IPS-18c (cell line): ENCODE measurements around the gene SEC23A.
"Not testable (repeated sequence)": the region's sequence is repeated elsewhere in the genome, so short reads cannot be mapped to it uniquely, and the experiment has no call there.

ENCODE experiments used
- H3K4me3 ChIP-seq: 2 replicates; pipeline ENCODE4 v1.7.0; 2013; ENCODE audit warnings: low read depth, mild to moderate bottlenecking, low read length, moderate library complexity; ENCODE audit not compliant: insufficient read depth
- H3K9me3 ChIP-seq: one replicate; pipeline ENCODE4 v1.6.1; 2013; ENCODE audit warnings: mild to moderate bottlenecking, low read length, moderate library complexity; ENCODE audit not compliant: control insufficient read depth, insufficient read depth

Gene SEC23A

DNA sequence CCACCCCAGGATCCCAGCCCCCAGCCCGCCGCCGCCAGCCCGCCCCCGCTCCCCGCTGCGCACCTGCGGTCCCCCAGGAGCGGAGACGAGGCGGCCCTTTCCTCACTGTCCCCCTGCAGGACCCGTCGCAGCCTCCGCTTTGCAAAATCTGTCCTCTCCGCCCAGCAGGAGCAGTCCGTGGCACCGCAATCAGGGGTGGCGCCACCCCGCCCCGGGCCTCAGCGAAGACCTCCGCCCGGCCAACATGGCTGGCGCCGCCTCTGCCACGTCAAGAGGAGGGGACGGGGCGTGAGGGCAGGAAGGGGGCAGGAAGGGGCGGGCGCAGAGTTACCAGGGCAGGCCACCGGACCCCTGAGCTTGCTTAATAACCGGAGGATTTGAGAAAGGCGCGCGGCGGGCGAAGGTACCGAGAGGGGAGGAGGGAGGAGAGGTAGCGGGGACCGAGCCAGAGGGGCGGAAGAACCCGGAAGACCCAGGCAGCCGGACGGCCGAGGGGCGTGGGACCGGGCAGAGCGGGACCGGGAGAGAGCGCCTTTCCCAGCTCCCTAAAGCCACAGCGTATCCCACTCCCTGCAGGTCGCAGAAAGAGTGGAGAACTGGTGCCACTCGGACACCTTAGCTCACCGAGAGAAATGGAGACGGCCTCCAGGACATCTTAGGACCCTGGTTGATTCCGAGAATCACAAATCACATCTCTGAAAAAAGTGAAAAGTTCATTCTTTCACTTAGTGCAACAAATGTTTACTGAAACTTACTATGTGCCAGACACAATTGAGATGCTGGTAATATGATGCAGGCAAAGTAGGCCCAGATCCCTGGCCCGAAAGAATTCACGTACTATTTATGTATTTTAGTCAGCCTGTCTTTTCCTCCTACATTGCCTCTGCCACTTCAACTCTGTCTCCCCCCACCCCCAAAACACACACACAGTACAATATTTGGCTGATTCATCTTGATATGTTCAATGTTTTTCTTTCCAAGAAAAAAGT is at the start of gene SEC23A:
Gene SEC23A, minus strand, starts transcription at position 267 of the 989 bp plus-strand sequence. CDS start 7,117 bp downstream, outside the sequence.
- Histone ChIP-seq H3K9me3 (no peaks in the 10 kb centered on the region), H3K4me3 (peak within 1 kb of the TSS; percentile 82)

DNA sequence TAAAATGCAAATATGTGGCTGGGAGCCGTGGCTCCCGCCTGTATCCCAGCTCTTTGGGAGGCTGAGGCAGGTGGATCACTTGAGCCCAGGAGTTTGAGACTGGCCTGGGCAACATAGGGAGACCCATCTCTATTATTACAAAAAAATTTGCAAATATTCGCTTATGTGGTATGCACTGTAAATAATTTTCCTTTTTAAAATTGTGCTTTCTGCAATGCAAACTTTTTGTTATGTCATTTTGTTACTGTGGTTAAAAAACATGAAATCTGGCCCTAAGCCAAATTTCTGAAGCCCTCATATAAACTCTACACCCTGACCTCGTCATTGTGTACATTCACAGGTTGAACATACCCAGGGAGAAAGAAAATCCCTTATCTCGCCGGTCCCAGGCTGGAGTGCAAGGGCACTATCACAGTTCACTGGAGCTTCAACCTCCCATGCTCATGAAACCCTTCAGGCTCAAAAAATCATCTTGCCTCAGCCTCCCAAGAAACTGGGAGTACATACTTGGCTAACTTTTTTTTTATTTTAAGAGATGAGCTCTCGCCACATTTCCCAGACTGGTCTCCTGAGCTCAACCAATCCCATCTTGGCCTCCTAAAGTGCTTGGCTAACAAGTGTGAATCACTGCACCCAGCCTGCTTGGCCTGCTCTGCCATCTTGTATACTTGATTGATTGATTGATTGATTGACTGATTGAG is 42.4 kb upstream of the SEC23A start:
- Histone ChIP-seq H3K4me3 (no peak overlapping the region), H3K9me3 (peaks cover 3% of the 10 kb centered on the region)

DNA sequence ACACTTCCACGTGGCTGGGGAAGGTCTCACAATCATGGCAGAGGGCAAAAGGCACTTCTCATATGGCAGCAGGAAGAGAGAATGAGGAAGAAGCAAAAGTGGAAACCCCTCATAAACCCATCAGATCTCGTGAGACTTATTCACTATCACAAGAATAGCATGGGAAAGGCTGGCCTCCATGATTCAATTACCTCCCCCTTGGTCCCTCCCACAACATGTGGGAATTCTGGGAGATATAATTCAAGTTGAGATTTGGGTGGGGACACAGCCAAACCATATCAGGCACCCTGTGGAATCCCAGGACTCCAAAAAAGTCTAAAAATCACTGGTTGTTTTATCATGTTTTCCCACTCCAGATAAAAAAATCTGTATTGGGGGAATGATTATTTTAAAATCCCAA is 40.2 kb upstream of the SEC23A start:
- H3K9me3 ChIP-seq, H3K4me3 ChIP-seq: not testable (repeated sequence)

DNA sequence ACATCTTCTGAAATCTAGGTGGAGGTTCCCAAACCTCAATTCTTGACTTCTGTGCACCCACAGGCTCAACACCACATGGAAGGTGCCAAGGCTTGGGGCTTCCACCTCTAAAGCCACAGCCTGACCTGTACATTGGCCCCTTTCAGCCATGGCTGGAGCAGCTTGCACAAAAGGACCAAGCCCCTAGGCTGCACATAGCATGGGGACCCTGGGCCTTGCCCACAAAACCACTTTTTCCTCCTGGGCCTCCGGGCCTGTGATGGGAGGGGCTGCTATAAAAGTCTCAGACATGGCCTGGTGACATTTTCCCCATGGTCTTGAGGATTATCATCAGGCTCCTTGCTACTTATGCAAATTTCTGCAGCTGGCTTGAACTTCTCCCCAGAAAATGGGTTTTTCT is 38.6 kb upstream of the SEC23A start:
- H3K9me3 ChIP-seq, H3K4me3 ChIP-seq: not testable (repeated sequence)

DNA sequence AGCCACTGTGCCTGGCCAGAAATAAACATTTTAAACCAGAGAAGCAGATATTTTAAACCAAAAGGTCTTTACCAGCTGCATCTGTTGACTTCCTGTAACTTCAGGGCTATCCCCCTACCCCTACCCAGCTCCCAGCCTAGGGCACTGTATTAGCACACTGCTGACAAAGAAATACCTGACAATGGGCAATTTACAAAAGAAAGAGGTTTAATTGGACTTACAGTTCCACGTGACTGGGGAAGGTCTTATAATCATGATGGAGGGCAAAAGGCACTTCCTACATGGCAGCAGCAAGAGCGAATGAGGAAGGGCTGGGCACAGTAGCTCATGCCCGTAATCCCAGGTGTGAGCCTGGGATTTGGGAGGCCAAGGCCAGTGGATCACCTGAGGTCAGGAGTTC is 37.1 kb upstream of the SEC23A start:
- peaks cover 3% of the 10 kb centered on the region for H3K9me3 ChIP-seq

DNA sequence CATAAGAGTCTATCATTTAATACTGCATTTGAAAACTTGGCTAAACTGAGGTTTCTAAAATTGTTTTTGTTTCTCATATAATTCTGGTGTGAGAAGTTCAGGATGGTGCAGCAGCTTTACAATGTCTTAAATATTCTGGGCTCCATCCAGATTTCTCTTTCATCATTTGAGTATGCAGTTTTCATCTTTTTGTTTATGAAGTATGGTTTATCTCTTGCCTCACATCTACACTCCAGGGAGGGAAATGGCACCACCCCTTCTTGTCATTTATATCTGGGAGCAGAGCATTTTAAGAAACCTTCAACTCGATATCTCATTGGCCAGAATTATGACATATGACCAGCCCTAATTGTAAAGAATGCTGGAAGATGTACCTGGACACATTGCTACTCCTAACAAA is 35.4 kb upstream of the SEC23A start:
- Histone ChIP-seq H3K4me3 (no peak overlapping the region), H3K9me3 (peaks cover 3% of the 10 kb centered on the region)

More for the DNA sequence above, 37.1 kb upstream of the SEC23A start:
- no peak overlapping the region for H3K4me3 ChIP-seq

DNA sequence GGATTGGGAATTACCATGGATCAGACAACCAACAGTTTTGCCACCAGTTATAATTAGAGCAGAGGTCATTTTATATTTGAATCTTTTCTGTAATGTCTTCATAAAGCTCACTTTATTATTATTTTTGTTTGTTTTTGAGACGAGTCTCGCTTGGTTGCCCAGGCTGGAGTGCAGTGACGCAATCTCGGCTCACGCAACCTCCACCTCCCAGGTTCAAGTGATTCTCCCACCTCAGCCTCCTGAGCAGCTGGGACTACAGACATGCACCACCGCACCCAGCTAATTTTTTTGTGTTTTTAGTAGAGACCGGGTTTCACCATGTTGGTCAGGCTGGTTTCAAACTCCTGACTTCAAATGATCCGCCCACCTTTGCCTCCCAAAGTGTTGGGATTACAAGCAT is 34.8 kb upstream of the SEC23A start:
- not testable (repeated sequence) for H3K4me3 ChIP-seq, H3K9me3 ChIP-seq

DNA sequence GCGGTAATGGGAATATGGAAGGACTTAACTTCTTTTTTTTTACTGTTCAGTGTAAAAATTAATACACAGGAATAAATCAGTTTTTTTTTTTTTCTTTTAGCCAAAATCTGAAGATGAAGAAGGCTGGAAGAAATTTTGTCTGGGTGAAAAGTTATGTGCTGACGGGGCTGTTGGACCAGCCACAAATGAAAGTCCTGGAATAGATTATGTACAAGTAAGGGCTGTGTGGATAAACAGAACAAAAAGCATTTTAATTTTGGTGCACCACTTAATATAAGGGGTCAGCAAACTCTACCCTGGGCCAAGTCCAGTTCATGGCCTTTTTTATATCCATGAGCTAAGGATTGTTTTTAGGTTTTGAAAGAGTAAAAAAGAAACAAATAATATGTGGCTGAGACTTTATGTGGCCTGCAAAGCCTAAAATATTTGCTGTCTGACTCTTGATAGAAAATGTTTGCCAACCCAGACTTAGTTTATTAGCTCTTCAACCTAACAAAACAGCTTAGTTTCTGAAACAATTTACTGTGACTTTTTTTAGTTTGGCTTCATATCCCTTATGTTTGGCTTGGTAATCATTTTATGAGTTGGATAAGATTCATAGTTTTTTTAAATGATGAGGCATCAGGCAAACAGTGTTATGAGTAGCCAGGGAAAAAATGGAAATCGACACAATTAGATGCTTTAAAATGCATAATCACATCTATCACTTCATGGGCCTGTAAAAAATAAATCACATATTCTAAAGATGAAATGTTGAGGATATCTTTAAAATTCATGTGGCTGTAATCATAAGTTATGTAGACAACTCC is 19.5 kb upstream of the SEC23A start:
- Histone ChIP-seq H3K9me3 (no peaks in the 10 kb centered on the region), H3K4me3 (no peak overlapping the region)

DNA sequence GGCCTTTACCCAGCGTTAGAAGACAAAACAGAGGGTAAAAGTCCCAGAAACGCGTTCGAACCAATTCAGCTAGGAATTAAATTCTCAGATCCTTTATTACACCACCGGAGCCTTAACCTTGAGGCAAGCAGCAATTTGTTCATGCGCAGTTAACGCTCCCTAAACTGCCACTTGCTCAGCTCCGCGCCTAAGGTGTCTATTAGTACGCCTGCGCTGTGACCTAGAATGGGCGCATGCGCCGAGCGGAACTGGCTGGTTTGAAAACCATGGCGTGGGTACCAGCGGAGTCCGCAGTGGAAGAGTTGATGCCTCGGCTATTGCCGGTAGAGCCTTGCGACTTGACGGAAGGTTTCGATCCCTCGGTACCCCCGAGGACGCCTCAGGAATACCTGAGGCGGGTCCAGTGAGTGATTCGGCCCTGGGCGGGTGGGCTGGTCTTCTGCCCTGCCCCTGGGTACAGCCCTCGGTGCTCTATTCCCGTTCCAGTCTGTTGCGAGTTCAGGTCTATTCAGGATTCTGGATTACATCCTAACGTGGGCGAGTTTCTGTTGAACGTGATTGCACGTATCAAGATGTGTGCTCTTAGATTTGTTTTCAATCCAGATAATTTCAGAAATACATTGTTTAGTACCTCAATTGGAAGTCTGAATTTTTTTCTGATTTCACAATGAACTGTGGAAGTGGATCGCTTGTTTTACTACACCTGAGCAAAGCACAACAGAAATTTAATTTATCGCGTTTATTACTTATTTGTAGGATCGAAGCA is 11.2 kb upstream of the SEC23A start, which contains the start of gene GEMIN2:
Gene GEMIN2, plus strand, starts transcription at position 251 of the 766 bp plus-strand sequence. Its CDS starts 16 bp downstream, at position 267.
- Histone ChIP-seq H3K4me3 (peak within 1 kb of the TSS; percentile 87), H3K9me3 (no peaks in the 10 kb centered on the region)

DNA sequence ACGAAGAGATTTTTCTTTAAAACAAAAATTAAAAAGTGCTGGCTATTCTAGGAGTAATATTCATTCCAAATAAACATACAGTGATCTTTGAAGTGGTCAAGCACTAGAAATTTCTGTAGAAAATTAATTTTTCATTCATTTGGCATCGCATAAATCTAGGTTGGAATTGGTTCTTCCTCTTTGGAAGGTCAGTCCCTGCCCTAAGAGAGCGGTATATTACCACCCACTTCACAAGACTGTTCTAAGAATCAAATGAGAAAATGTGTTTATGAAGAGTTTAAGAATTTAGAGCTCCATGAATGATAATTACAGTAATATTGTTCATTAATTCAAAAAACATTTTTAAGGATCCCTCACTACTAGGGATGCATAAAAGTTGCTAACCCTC is 10.6 kb upstream of the SEC23A start:
- Histone ChIP-seq H3K4me3 (peak overlapping the region; percentile 87), H3K9me3 (no peaks in the 10 kb centered on the region)

DNA sequence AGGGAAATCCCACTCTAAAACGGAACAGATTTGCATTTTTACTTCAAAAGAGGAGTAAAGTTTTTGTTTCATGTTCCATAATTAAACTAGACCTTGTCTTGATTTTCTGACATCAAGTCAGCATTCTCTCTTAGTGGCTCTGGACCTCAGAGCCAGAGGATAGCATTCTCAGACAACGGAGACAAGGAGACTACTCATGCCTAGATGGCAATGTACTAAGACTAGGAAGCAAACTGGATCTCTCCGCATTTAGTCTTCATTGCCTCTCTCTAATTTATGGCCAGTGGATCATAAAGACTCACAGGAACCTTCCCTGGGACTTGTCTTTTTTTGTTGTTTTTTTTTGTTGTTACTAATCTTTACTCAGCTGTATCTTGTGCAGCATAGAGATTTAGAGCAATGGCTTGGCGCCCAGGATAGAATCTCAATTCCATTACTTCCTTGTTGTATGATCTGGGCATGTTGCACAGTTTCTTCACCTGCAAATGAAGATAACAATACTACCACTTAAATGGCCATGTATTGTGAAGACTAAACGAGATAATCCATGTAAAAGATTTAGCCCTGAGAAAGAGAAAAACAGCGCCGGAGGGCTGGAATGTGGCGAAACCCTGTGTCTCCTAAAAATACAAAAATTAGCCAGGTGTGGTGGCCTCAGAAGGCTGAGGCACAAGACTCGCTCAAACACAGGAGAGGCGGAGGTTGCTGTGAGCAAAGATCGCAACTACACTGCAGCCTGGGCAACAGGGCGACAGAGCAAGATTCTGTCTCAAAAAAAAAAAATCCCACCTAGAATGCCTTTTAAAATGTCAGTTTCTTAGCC is 7.1 kb upstream of the SEC23A start:
- no peak overlapping the region for H3K4me3 ChIP-seq
- no peaks in the 10 kb centered on the region for H3K9me3 ChIP-seq

DNA sequence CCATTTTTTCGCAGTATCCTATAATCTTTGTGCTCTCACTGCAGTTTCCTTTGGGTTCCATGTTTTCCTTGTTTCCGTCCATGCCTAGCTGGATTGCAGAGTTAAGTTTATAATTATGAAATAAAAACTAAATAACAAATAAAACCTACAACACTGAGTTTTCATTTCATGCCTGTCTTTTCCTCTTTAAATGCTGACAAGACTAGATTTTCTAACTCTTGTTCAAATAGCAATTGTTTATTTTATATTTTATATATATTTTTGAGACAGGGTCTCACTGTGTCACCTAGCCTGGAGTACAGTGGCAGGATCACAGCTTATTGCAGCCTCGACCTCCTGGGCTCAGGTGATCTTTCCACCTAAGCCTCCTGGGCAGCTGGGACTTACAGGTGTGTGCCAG is 5.8 kb upstream of the SEC23A start:
- H3K4me3 ChIP-seq, result no peak overlapping the region

DNA sequence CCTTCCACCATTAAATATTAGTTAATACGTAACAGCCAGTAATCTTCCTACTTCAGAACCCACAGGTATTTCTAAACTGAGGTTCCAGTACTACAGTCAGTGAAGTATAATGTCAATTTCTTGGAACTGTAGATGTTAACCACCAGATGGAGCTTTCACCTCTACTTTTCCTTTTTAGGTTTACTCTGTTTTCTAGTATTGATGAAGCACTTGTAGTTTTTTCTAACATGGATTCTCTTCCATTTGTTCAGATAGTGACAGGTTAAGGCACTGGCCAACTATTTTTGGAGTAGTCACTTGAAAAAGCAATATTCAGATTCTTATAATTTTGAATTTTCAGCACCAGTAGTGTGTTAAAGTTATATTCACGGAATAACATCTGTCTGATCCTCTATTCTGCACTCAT is 4.6 kb upstream of the SEC23A start:
- H3K9me3 ChIP-seq, result no peaks in the 10 kb centered on the region
- H3K4me3 ChIP-seq, result no peak overlapping the region

More for the DNA sequence above, 5.8 kb upstream of the SEC23A start:
- H3K9me3 ChIP-seq, result no peaks in the 10 kb centered on the region

DNA sequence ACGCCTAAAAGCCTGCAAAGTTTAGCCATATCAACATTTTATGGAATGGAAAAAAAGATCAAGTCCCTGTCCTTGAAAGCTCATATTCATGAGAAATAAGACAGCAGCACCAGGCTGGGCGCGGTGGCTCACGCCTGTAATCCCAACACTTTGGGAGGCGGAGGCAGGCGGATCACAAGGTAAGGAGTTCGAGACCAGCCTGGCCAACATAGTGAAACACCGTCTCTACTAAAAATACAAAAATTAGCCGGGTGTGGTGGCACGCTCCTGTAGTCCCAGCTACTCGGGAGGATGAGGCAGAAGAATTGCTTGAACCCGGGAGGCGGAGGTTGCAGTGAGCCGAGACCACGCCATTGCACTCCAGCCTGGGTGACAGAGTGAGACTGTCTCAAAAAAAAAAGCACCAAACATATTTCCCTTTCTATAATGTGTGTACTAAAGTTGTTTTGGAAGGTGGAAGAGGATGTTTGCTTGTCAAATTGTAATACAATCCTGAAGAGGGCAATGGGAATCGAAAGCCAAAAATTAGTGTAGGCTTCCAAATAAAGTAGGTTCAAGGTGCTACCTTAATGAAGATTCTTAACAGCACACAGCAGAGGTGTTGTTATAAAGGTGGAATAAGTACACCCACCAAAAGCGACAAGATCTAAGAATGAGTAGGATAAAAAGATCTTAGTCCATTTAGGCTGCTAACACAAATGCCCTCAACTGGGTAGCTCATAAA is 1.2 kb upstream of the SEC23A start:
- H3K9me3 ChIP-seq, result not testable (repeated sequence)
- peak overlapping the region; percentile 82 for H3K4me3 ChIP-seq

DNA sequence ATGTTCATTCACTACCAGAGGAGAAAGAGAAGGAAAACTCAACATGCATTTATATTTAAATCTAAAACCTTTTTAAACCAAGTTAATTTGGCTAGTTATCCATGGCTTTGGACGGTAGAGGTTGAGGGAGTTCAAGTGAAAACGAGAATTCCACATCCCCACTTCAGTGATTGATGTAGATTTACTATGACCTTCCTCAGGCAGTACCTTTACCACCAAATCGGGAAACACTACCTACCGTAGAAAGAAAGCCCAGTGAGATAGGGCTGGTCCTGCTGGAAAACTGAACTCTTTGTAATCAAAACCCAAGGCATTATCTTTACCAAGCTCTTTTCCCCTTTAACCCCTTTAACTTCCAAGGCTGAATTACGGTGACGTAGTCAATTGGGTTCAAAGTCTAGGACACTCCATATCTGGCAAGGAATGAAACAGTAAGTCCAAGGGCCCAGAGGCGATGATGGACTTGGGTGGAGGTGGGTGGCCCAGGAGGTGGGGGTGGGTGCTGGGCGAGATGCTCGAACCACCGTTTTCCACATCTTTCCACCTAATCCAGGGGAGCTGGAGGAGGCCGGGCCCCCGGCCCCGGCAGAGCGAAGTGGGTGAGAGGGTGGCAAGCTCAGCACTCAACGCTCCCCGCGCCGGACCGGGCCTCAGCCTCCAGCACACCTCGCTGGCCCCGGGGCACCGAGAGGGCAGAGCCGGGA is 618 bp downstream of the SEC23A start:
- Histone ChIP-seq H3K4me3 (peak overlapping the region; percentile 82), H3K9me3 (no peaks in the 10 kb centered on the region)
